ENCODE data around the gene DGCR6L. TPM values are rescaled to one million over a fixed set of nuclear protein-coding genes. Genes with fewer than 3 reads are reported as not detected.

The DGCR6L gene
- total and polyA plus RNA-seq, 2 of the 4 experiments (the other 2 are of a cell fraction), result 65.4 to 80.4 TPM

GRCh38 chr22:20291249-20291586 lies 28.6 kb downstream of the DGCR6L start:
- dilution Hi-C loops (cut with HindIII; ENCODE audit: low sequenced_read_pairs, unreplicated experiment), result no loop called here
- H4K8ac ChIP-seq (ENCODE audit: low read depth in 2 of 2, low read length in 2 of 2), result no peak overlapping the region
- in situ Hi-C loops (cut with MboI; ENCODE audit: low sequenced_read_pairs), result loop anchor here (5.0 kb wide), 1 partner anchor 134 kb away; no protein-coding TSS in a partner anchor

More at GRCh38 chr22:20291249-20291586, 28.6 kb downstream of the DGCR6L start:
- no peak overlapping the region for H4K5ac ChIP-seq (ENCODE audit: low read depth, low read length)
- H3K4me2 ChIP-seq (ENCODE audit: low read depth, low read length), result no peak overlapping the region
- TF ChIP-seq USF2 (IDR thresholded peaks at IDR 0.05; ENCODE audit: low read depth, low read length) (no peak), FOS (IDR thresholded peaks at IDR 0.05; ENCODE audit: low read depth, low read length) (no peak), MAZ (IDR thresholded peaks at IDR 0.05; ENCODE audit: borderline replicate concordance, low read depth, low read length) (no peak), MAFK (IDR thresholded peaks at IDR 0.05; ENCODE audit: low read depth, low read length) (no peak), CHD1 (IDR thresholded peaks at IDR 0.05; ENCODE audit: low read depth, low read length) (no peak), ELK1 (IDR thresholded peaks at IDR 0.05; ENCODE audit: borderline replicate concordance, low read depth, low read length) (no peak), RCOR1 (IDR thresholded peaks at IDR 0.05; ENCODE audit: insufficient replicate concordance, low read length) (no peak), RAD21 (IDR thresholded peaks at IDR 0.05; ENCODE audit: low read length) (no peak), RFX5 (IDR thresholded peaks at IDR 0.05; ENCODE audit: low read depth, low read length) (no peak), POLR2A (IDR thresholded peaks at IDR 0.05; ENCODE audit: low read depth, low read length) (no peak), CEBPB (IDR thresholded peaks at IDR 0.05; ENCODE audit: low read depth, low read length) (no peak), MXI1 (IDR thresholded peaks at IDR 0.05; ENCODE audit: borderline replicate concordance, low read depth, low read length) (no peak), SMC3 (IDR thresholded peaks at IDR 0.05; ENCODE audit: low read depth, low read length) (no peak), CTCF (conservative IDR thresholded peaks at IDR 0.05; ENCODE audit: low read depth, low read length) (no peak), BHLHE40 (IDR thresholded peaks at IDR 0.05; ENCODE audit: low read depth, low read length) (no peak), NFE2L2 (IDR thresholded peaks at IDR 0.05; ENCODE audit: low read depth, low read length) (no peak)
- no peak overlapping the region for H3K4me3 ChIP-seq (ENCODE audit: insufficient read depth, low read depth, low read length)
- no peak overlapping the region for H3K4ac ChIP-seq (ENCODE audit: low read depth, low read length)
- H2AK9ac ChIP-seq (replicated peaks; ENCODE audit: low read depth, low read length, poor library complexity), result no peak overlapping the region
- H3K27me3 ChIP-seq (ENCODE audit: control insufficient read depth, insufficient read depth, low read length), result peaks cover 56% of the 10 kb centered on the region
- no peak overlapping the region for H4K91ac ChIP-seq (ENCODE audit: insufficient read depth, low read depth, low read length)
- CTCF ChIA-PET, result no interaction called here
- no peak overlapping the region for H3K14ac ChIP-seq (replicated peaks; ENCODE audit: low read depth, low read length)
- no peak overlapping the region for H3K56ac ChIP-seq (ENCODE audit: extremely low read depth, insufficient read depth, low read length)
- no peak overlapping the region for H3K9ac ChIP-seq (ENCODE audit: low read depth, low read length)
- intact Hi-C loops (cut with micrococcal nuclease), result no loop called here
- DNase-seq (no peak), ATAC-seq (ENCODE audit: low read depth) (no peak)
- POLR2A ChIA-PET (ENCODE audit: unreplicated experiment), result no interaction called here
- no TSS peak for BruUV-seq (replicated peaks)
- whole genome bisulfite sequencing, 2 experiments (ENCODE audit: extremely low coverage in 2 of 2, insufficient read length in 1 of 2), result no CpG with 5 or more reads among the region's 5 CpGs
- H2AFZ ChIP-seq (replicated peaks; ENCODE audit: low read length, poor library complexity), result peak overlapping the region; percentile 58
- no peak overlapping the region for H3K18ac ChIP-seq (ENCODE audit: low read depth, low read length)
- no peaks in the 10 kb centered on the region for H3K4me1 ChIP-seq (ENCODE audit: control insufficient read depth, insufficient read depth, low read length)
- no peaks in the 10 kb centered on the region for H3K9me3 ChIP-seq (ENCODE audit: control insufficient read depth, insufficient read depth, low read length)
- no peaks in the 10 kb centered on the region for H3K79me1 ChIP-seq (ENCODE audit: low read depth in 1 of 2, low read length in 2 of 2)
- H3K36me3 ChIP-seq (ENCODE audit: control insufficient read depth, insufficient read depth, low read length), result no peaks in the 10 kb centered on the region
- H2BK120ac ChIP-seq (ENCODE audit: low read depth, low read length), result no peak overlapping the region
- H2BK5ac ChIP-seq (ENCODE audit: low read depth, low read length, poor library complexity, severe bottlenecking), result no peak overlapping the region
- no peak overlapping the region for H3K23ac ChIP-seq (ENCODE audit: low read depth, low read length)
- no peak overlapping the region for H2BK15ac ChIP-seq (ENCODE audit: low read depth, low read length)
- no peak overlapping the region for H2AK5ac ChIP-seq (ENCODE audit: low read depth, low read length)
- no peak overlapping the region for H3K27ac ChIP-seq (ENCODE audit: insufficient read depth, low read length)
- H3K9me1 ChIP-seq (ENCODE audit: insufficient read depth, low read length), result no peaks in the 10 kb centered on the region
- H4K20me1 ChIP-seq (ENCODE audit: insufficient read depth, low read length), result no peaks in the 10 kb centered on the region
- no peak overlapping the region for H2BK20ac ChIP-seq (ENCODE audit: low read depth, low read length)
